ENCODE data around the gene DNAH9. TPM values are rescaled to one million over a fixed set of nuclear protein-coding genes. Genes with fewer than 3 reads are reported as not detected.

DNAH9 gene
- total RNA-seq, 1 experiment from 2014 or later, result 0.22 TPM

GRCh38 chr17:11979795-11980194 lies 381.5 kb downstream of the DNAH9 start:
- no peak overlapping the region for H3K4me3 Mint-ChIP-seq
- peaks cover 32 to 40% (median 39%) of the 10 kb centered on the region in 3 experiments; a peak in 6 of 7 replicates for H3K36me3 Mint-ChIP-seq (ENCODE audit: insufficient read depth in 1 of 3, low read depth in 3 of 3)
- H3K4me1 Mint-ChIP-seq, result peaks cover 28 to 32% of the 10 kb centered on the region in 2 experiments
- Histone ChIP-seq H3K9me3 (ENCODE audit: control insufficient read depth, low read depth, low read length) (no peaks in the 10 kb centered on the region), H3K23me2 (ENCODE audit: insufficient read length, low read depth, low read length, poor library complexity, severe bottlenecking) (no peaks in the 10 kb centered on the region), H2BK15ac (ENCODE audit: low read depth, low read length) (no peak overlapping the region), H3K27me3 (ENCODE audit: insufficient read depth, low read length) (no peaks in the 10 kb centered on the region), H3T11ph (ENCODE audit: low read length) (no peak overlapping the region), H3K18ac (ENCODE audit: insufficient read length, low read depth, low read length) (no peak overlapping the region), H2BK12ac (ENCODE audit: insufficient read length, low read depth, low read length) (no peak overlapping the region), H2BK5ac (ENCODE audit: insufficient read length, low read length) (no peak overlapping the region), H3K14ac (ENCODE audit: insufficient read depth, low read length) (no peak overlapping the region), H3K9ac (ENCODE audit: extremely low read depth, insufficient read length, low read length) (no peak overlapping the region), H3K4me2 (ENCODE audit: insufficient read depth, insufficient read length, low read length) (no peak overlapping the region), H3K79me1 (ENCODE audit: insufficient read depth, low read depth, low read length, poor library complexity, severe bottlenecking) (no peaks in the 10 kb centered on the region), H3K4me1 (ENCODE audit: insufficient read depth, low read length) (peaks cover 2% of the 10 kb centered on the region; the same call in 1 of the 2 replicates), H3K23ac (ENCODE audit: insufficient read length, low read depth, low read length) (no peak overlapping the region), H4K5ac (ENCODE audit: insufficient read length, low read depth, low read length) (no peak overlapping the region), H3K56ac (ENCODE audit: insufficient read length, low read depth, low read length) (no peak overlapping the region), H2BK120ac (ENCODE audit: low read depth, low read length, poor library complexity, severe bottlenecking) (no peak overlapping the region), H3K4ac (ENCODE audit: low read depth, low read length) (no peak overlapping the region), H3K79me2 (ENCODE audit: insufficient read depth, low read length) (no peaks in the 10 kb centered on the region), H4K20me1 (ENCODE audit: control insufficient read depth, insufficient read depth, insufficient read length) (no peaks in the 10 kb centered on the region), H4K91ac (ENCODE audit: insufficient read length, low read depth, low read length) (no peak overlapping the region), H2AFZ (ENCODE audit: low read length) (no peak overlapping the region), H3K27ac (ENCODE audit: insufficient read length, low read depth, low read length) (no peak overlapping the region), H2BK20ac (ENCODE audit: low read depth, low read length, poor library complexity, severe bottlenecking) (no peak overlapping the region), H2AK5ac (ENCODE audit: insufficient read length, low read length) (no peak overlapping the region), H4K8ac (replicated peaks; ENCODE audit: insufficient read length, low read depth, low read length) (no peak overlapping the region)
- no peak for TF ChIP-seq CTCF (conservative IDR thresholded peaks at IDR 0.05)
- DNase-seq, result no peak
- H3K9me3 Mint-ChIP-seq, result no peaks in the 10 kb centered on the region; a peak in 1 of 5 replicates
- no CpG with 5 or more reads among the region's 3 CpGs for WGBS (ENCODE audit: extremely low coverage, insufficient read length, low lambda C conversion rate)
- H3K27me3 Mint-ChIP-seq (ENCODE audit: low read depth), result no peaks in the 10 kb centered on the region
- no peak overlapping the region for H3K27ac Mint-ChIP-seq
